Right ventricle myocardium superior (tissue), 1 donor: Measurements from ENCODE around the gene LRRC43. TPM values are rescaled to one million over a fixed set of nuclear protein-coding genes. Genes with fewer than 3 reads are reported as not detected.

Source experiments
- ATAC-seq: fragments of 200-7000 bp; cut with Tn5 transposase; one replicate; pipeline ENCODE4 v1.9.1; 2020; ENCODE audit warnings: mild to moderate bottlenecking; ENCODE audit not compliant: poor library complexity
- DNase-seq: peaks from one replicate; pipeline ENCODE4 v3.0.0-alpha.2; 2020
- intact Hi-C: fragments of 100-400 bp; cut with DNase I; formaldehyde crosslinking; loops from one replicate; pipeline ENCODE4 v1.11.2; 2022
- total RNA-seq: library from RNA; stranded (reverse); fragmentation: NEBNext Ultra II Directional; extraction: Animal tissue kit (Norgen Biotek cat#: 25700); gene quantifications from one replicate; pipeline ENCODE4 v1.2.1, GENCODE V29; 2021
- donor health status: DM: no; HTN: yes; CAD: no; lungs with severe emphysema.

Gene LRRC43
- total RNA-seq, 1 donor from 2014 or later, result 0.81 TPM

- ATAC-seq (no peak), DNase-seq (no peak)
- intact Hi-C loops, result no loop called here
These were observed 62.6 kb downstream of the LRRC43 start for GRCh38 chr12:122245553-122245952.

GRCh38 chr12:122250047-122250446, 67.1 kb downstream of the LRRC43 start:
- ATAC-seq (no peak), DNase-seq (no peak)
- intact Hi-C loops, result no loop called here

GRCh38 chr12:122250536-122250935, 67.6 kb downstream of the LRRC43 start:
- ATAC-seq (no peak), DNase-seq (no peak)
- intact Hi-C loops, result no loop called here

Other genes starting within 250 kb of the LRRC43 start
- gene BCL7A, start 161.2 kb upstream of the LRRC43 start, total RNA-seq, result 15.1 TPM
- gene MLXIP, start 104.4 kb upstream of the LRRC43 start, total RNA-seq, result 22.6 TPM
- not detected for gene IL31, start 8.9 kb upstream of the LRRC43 start, total RNA-seq
- not detected for gene B3GNT4, start 20.6 kb downstream of the LRRC43 start, total RNA-seq
- gene DIABLO, start 42.9 kb downstream of the LRRC43 start, total RNA-seq, result 27.8 TPM
- 10.2 TPM for gene VPS33A, start 83.4 kb downstream of the LRRC43 start, total RNA-seq
- 92.5 TPM for gene CLIP1, start 239.5 kb downstream of the LRRC43 start, total RNA-seq